Mesendoderm (in vitro differentiated cells): ENCODE data around the gene C15orf40.
"Not testable (repeated sequence)": the region's sequence is repeated elsewhere in the genome, so short reads cannot be mapped to it uniquely, and the experiment has no call there.

Source experiments
- DNase-seq: peaks from one replicate; pipeline ENCODE4 v3.0.0; 2013
- H2AK5ac ChIP-seq: 2 replicates; pipeline ENCODE4 v1.6.1; 2013; ENCODE audit warnings: low read length, inconsistent platforms
- H2BK120ac ChIP-seq: 2 replicates; pipeline ENCODE4 v1.6.1; 2013; ENCODE audit warnings: low read depth, mild to moderate bottlenecking, low read length, moderate library complexity, mixed read lengths
- H2BK15ac ChIP-seq: replicated peaks from 2 replicates; pipeline ENCODE4 v1.6.1; 2013; ENCODE audit warnings: low read depth, mild to moderate bottlenecking, moderate library complexity
- H2BK5ac ChIP-seq: 2 replicates; pipeline ENCODE4 v1.6.1; 2013; ENCODE audit warnings: low read length, inconsistent platforms
- H3K18ac ChIP-seq: 2 replicates; pipeline ENCODE4 v1.6.1; 2013; ENCODE audit warnings: mild to moderate bottlenecking, low read length, mixed read lengths
- H3K23ac ChIP-seq: one replicate; pipeline ENCODE4 v1.6.1; 2013; ENCODE audit warnings: low read length
- H3K27ac ChIP-seq: 2 replicates; pipeline ENCODE4 v1.5.1; 2013; ENCODE audit warnings: low read depth, mild to moderate bottlenecking, inconsistent platforms, low read length, moderate library complexity
- H3K27me3 ChIP-seq: 2 replicates; pipeline ENCODE4 v1.6.1; 2013; ENCODE audit warnings: low read length, control low read depth, mild to moderate bottlenecking, inconsistent platforms; ENCODE audit not compliant: insufficient read depth, poor library complexity
- H3K36me3 ChIP-seq: 2 replicates; pipeline ENCODE4 v1.6.1; 2013; ENCODE audit warnings: low read length, inconsistent platforms; ENCODE audit not compliant: control insufficient read depth, insufficient read depth
- H3K4ac ChIP-seq: one replicate; pipeline ENCODE4 v1.6.1; 2013; ENCODE audit warnings: low read depth, mild to moderate bottlenecking, low read length, moderate library complexity
- H3K4me1 ChIP-seq: 2 replicates; pipeline ENCODE4 v1.6.1; 2013; ENCODE audit warnings: low read depth, low read length, inconsistent platforms; ENCODE audit not compliant: control insufficient read depth
- H3K4me2 ChIP-seq: 2 replicates; pipeline ENCODE4 v1.6.1; 2013; ENCODE audit warnings: low read length
- H3K4me3 ChIP-seq: 2 replicates; pipeline ENCODE4 v1.5.1; 2013; ENCODE audit warnings: mild to moderate bottlenecking, low read length
- H3K56ac ChIP-seq: one replicate; pipeline ENCODE4 v1.6.1; 2013; ENCODE audit warnings: low read length
- H3K79me1 ChIP-seq: 2 replicates; pipeline ENCODE4 v1.6.1; 2013; ENCODE audit warnings: low read length, inconsistent platforms
- H3K79me2 ChIP-seq: 2 replicates; pipeline ENCODE4 v1.6.1; 2013; ENCODE audit warnings: mild to moderate bottlenecking, low read length; ENCODE audit not compliant: control insufficient read depth, insufficient read depth
- H3K9ac ChIP-seq: 2 replicates; pipeline ENCODE4 v1.6.1; 2013; ENCODE audit warnings: low read length, inconsistent platforms
- H4K5ac ChIP-seq: one replicate; pipeline ENCODE4 v1.6.1; 2013; ENCODE audit warnings: low read length
- H4K8ac ChIP-seq: one replicate; pipeline ENCODE4 v1.6.1; 2013; ENCODE audit warnings: low read depth, mild to moderate bottlenecking, control low read depth, low read length, moderate library complexity
- WGBS: extraction: QIAGEN DNeasy Blood & Tissue Kit; methylation state at CpG from one replicate; pipeline ENCODE4 v1.1.7; 2013; ENCODE audit warnings: low lambda C conversion rate, missing lambda C conversion rate; ENCODE audit not compliant: insufficient coverage; ENCODE audit errors: extremely low coverage; 5-methylcytosine and 5-hydroxymethylcytosine counted together

Gene C15orf40

DNA sequence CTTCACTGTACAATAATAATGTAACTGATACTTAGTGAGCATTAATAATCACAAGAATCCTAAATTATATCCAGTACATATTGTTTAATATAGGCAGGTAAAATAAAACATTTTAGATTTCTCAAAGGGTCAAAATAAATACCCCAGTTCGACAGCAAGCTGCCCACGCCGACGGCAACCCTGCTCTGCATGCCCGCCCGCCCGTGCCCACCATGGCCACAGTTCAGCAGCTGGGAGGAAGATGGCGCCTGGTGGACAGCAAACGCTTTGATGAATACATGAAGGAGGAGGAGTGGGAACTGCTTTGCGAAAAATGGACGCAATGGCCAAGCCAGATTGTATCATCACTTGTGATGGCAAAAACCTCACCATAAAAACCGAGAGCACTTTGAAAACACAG, 32.7 kb upstream of the C15orf40 start:
- H4K5ac ChIP-seq, result no peak overlapping the region
- H3K23ac ChIP-seq, result no peak overlapping the region
- H3K18ac ChIP-seq, result no peak overlapping the region
- no peak overlapping the region for H3K56ac ChIP-seq
- H2AK5ac ChIP-seq, result no peak overlapping the region
- no CpG with 5 or more reads among the region's 12 CpGs for WGBS
- no peak for DNase-seq
- no peak overlapping the region for H2BK5ac ChIP-seq
- H3K27me3 ChIP-seq, result no peaks in the 10 kb centered on the region
- no peak overlapping the region for H2BK120ac ChIP-seq
- no peak overlapping the region for H3K4me2 ChIP-seq
- no peak overlapping the region for H3K4ac ChIP-seq
- no peak overlapping the region for H4K8ac ChIP-seq
- H3K4me1 ChIP-seq, result no peaks in the 10 kb centered on the region
- H3K79me2 ChIP-seq, result peaks cover 14% of the 10 kb centered on the region
- H3K36me3 ChIP-seq, result no peaks in the 10 kb centered on the region
- H3K9ac ChIP-seq, result no peak overlapping the region
- H3K4me3 ChIP-seq, result no peak overlapping the region
- peaks cover 11% of the 10 kb centered on the region for H3K79me1 ChIP-seq
- no peak overlapping the region for H3K27ac ChIP-seq
- H2BK15ac ChIP-seq, result no peak overlapping the region

- Histone ChIP-seq H3K56ac (no peak overlapping the region), H3K27ac (no peak overlapping the region), H3K23ac (no peak overlapping the region), H3K79me2 (peaks cover 13% of the 10 kb centered on the region), H3K4me3 (no peak overlapping the region), H4K5ac (no peak overlapping the region), H3K4ac (no peak overlapping the region), H2BK5ac (no peak overlapping the region), H2BK120ac (no peak overlapping the region), H2AK5ac (no peak overlapping the region), H3K4me2 (no peak overlapping the region), H3K79me1 (peaks cover 2% of the 10 kb centered on the region), H3K18ac (no peak overlapping the region), H3K9ac (no peak overlapping the region), H2BK15ac (no peak overlapping the region), H3K27me3 (no peaks in the 10 kb centered on the region), H3K36me3 (no peaks in the 10 kb centered on the region), H4K8ac (no peak overlapping the region), H3K4me1 (no peaks in the 10 kb centered on the region)
- DNase-seq, result no peak
- no CpG with 5 or more reads among the region's 1 CpG for WGBS
Observed at GRCh38 chr15:83039206-83039605, 27.8 kb upstream of the C15orf40 start.

GRCh38 chr15:83036253-83036652, 24.8 kb upstream of the C15orf40 start:
- no CpG with 5 or more reads among the region's 6 CpGs for WGBS
- Histone ChIP-seq H2BK120ac (no peak overlapping the region), H4K8ac (no peak overlapping the region), H3K4me2 (no peak overlapping the region), H3K36me3 (no peaks in the 10 kb centered on the region), H3K79me1 (no peaks in the 10 kb centered on the region), H3K4me1 (no peaks in the 10 kb centered on the region), H2BK5ac (no peak overlapping the region), H2BK15ac (no peak overlapping the region), H3K9ac (no peak overlapping the region), H3K18ac (no peak overlapping the region), H3K56ac (no peak overlapping the region), H3K23ac (no peak overlapping the region), H4K5ac (no peak overlapping the region), H3K27ac (no peak overlapping the region), H3K27me3 (no peaks in the 10 kb centered on the region), H3K4me3 (no peak overlapping the region), H2AK5ac (no peak overlapping the region), H3K79me2 (peaks cover 16% of the 10 kb centered on the region), H3K4ac (no peak overlapping the region)
- no peak for DNase-seq

DNA sequence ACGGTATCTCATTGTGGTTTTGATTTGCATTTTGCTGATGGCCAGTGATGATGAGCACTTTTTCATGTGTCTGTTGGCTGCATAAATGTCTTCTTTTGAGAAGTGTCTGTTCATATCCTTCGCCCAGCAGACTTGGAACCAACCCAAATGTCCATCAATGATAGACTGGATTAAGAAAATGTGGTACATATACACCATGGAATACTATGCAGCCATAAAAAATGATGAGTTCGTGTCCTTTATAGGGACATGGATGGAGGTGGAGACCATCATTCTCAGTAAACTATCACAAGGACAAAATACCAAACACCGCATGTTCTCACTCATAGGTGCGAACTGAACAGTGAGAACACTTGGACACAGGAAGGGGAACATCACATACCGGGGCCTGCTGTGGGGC, 19.8 kb upstream of the C15orf40 start:
- not testable (repeated sequence) for H3K79me1 ChIP-seq, H2BK15ac ChIP-seq, H3K36me3 ChIP-seq, H3K9ac ChIP-seq, H3K27me3 ChIP-seq, H2BK120ac ChIP-seq, DNase-seq, H3K18ac ChIP-seq, H3K4me2 ChIP-seq, H3K27ac ChIP-seq, H4K5ac ChIP-seq, H4K8ac ChIP-seq, H3K4ac ChIP-seq, H3K4me3 ChIP-seq, H3K79me2 ChIP-seq, H3K4me1 ChIP-seq, H2AK5ac ChIP-seq, H2BK5ac ChIP-seq, H3K23ac ChIP-seq, H3K56ac ChIP-seq
- no CpG with 5 or more reads among the region's 6 CpGs for WGBS

GRCh38 chr15:83030021-83030420, 18.6 kb upstream of the C15orf40 start:
- no peaks in the 10 kb centered on the region for H3K27me3 ChIP-seq
- H3K4me2 ChIP-seq, result no peak overlapping the region
- H3K56ac ChIP-seq, result no peak overlapping the region
- H3K23ac ChIP-seq, result no peak overlapping the region
- no peak overlapping the region for H2AK5ac ChIP-seq
- no peaks in the 10 kb centered on the region for H3K79me1 ChIP-seq
- peak; percentile 87 for DNase-seq
- H3K36me3 ChIP-seq, result no peaks in the 10 kb centered on the region
- H4K5ac ChIP-seq, result no peak overlapping the region
- H4K8ac ChIP-seq, result no peak overlapping the region
- peaks cover 3% of the 10 kb centered on the region for H3K79me2 ChIP-seq
- no peak overlapping the region for H3K18ac ChIP-seq
- H3K27ac ChIP-seq, result no peak overlapping the region
- no peak overlapping the region for H2BK15ac ChIP-seq
- no peak overlapping the region for H2BK120ac ChIP-seq
- no peaks in the 10 kb centered on the region for H3K4me1 ChIP-seq
- no peak overlapping the region for H3K4ac ChIP-seq
- WGBS, result no CpG with 5 or more reads among the region's 8 CpGs
- no peak overlapping the region for H3K4me3 ChIP-seq
- no peak overlapping the region for H3K9ac ChIP-seq
- no peak overlapping the region for H2BK5ac ChIP-seq

- no peaks in the 10 kb centered on the region for H3K27me3 ChIP-seq
- H3K79me1 ChIP-seq, result no peaks in the 10 kb centered on the region
- no peak overlapping the region for H2AK5ac ChIP-seq
- no peak overlapping the region for H3K23ac ChIP-seq
- DNase-seq, result no peak
- no peak overlapping the region for H3K9ac ChIP-seq
- no peak overlapping the region for H3K4me2 ChIP-seq
- no peaks in the 10 kb centered on the region for H3K4me1 ChIP-seq
- H3K36me3 ChIP-seq, result peaks cover 2% of the 10 kb centered on the region
- no peaks in the 10 kb centered on the region for H3K79me2 ChIP-seq
- no peak overlapping the region for H2BK5ac ChIP-seq
- no peak overlapping the region for H3K18ac ChIP-seq
- no peak overlapping the region for H3K4ac ChIP-seq
- no peak overlapping the region for H3K56ac ChIP-seq
- H4K5ac ChIP-seq, result no peak overlapping the region
- no peak overlapping the region for H3K4me3 ChIP-seq
- WGBS, result no CpG with 5 or more reads among the region's 2 CpGs
- no peak overlapping the region for H4K8ac ChIP-seq
- H2BK15ac ChIP-seq, result no peak overlapping the region
- H2BK120ac ChIP-seq, result no peak overlapping the region
- no peak overlapping the region for H3K27ac ChIP-seq
Observed at GRCh38 chr15:83018436-83018835, 7.0 kb upstream of the C15orf40 start.
